HCT116 (cell line): ENCODE data around the gene CADPS. TPM values are rescaled to one million over a fixed set of nuclear protein-coding genes. Genes with fewer than 3 reads are reported as not detected.

Experiments used
- ATAC-seq: fragments of 200-7000 bp; cut with Tn5 transposase; 2 replicates; pipeline ENCODE4 v1.9.1; 2020; ENCODE audit warnings: mild to moderate bottlenecking, moderate library complexity
- BruUV-seq: library from RNA; stranded (reverse); fragments of 400-500 nt; replicated peaks from 2 replicates; lab custom pipeline; 2021; lab: Mats Ljungman, UMichigan
- CTCF ChIA-PET: fragments of 300-600 bp; sonication (Branson Sonifier 250); formaldehyde crosslinking; loops from one replicate; lab custom pipeline; 2021; ENCODE audit warnings: antibody characterized with exemption; lab: Charles Lee
- POLR2A ChIA-PET: fragments of 300-600, 350-600 bp; sonication (Branson Sonifier 250); formaldehyde crosslinking; loops from one replicate; lab custom pipeline; 2021; ENCODE audit warnings: antibody characterized with exemption; lab: Charles Lee
- RAD21 ChIA-PET, 2 experiments: fragments of 300-600 bp; sonication (Branson Sonifier 250); formaldehyde crosslinking; loops; one replicate each; lab custom pipeline; 2023; ENCODE audit warnings: low total read pairs in 2 of 2; ENCODE audit not compliant: uncharacterized antibody in 2 of 2, unreplicated experiment in 2 of 2, low non-redundant PET in 1 of 2; lab: Charles Lee
- DNase-seq: peaks from one replicate; pipeline ENCODE4 v3.0.0-alpha.2; 2010; ENCODE audit warnings: low read depth, low spot score
- H2AFZ ChIP-seq: fragments of 200-600 bp; shearing (Covaris generic), sonication (generic); 2 replicates; pipeline ENCODE4 v1.6.1; 2017; ENCODE audit warnings: low read depth, mixed run types, mixed read lengths, antibody characterized with exemption, low read length; ENCODE audit not compliant: poor library complexity, severe bottlenecking
- H3K27ac ChIP-seq: 2 replicates; pipeline ENCODE4 v1.5.1; 2012; ENCODE audit warnings: low read depth, low read length
- H3K27me3 ChIP-seq: fragments of 200-600 bp; sonication (generic); 2 replicates; pipeline ENCODE4 v1.6.1; 2016; ENCODE audit warnings: mixed run types, low read length, mixed read lengths; ENCODE audit not compliant: insufficient read depth
- H3K36me3 ChIP-seq, 2 experiments: fragments of 200-500 bp in 1 of 2; fragments of 200-600 bp in 1 of 2; sonication (Bioruptor generic) in 1 of 2; sonication (generic) in 1 of 2; 2 replicates each; pipeline versions ENCODE4 v1.5.1 to v1.6.1; 2014 to 2016; ENCODE audit warnings: low read length in 2 of 2, inconsistent platforms in 1 of 2, mixed read lengths in 1 of 2, mixed run types in 1 of 2; ENCODE audit not compliant: insufficient read depth in 2 of 2, control insufficient read depth in 1 of 2
- H3K4me1 ChIP-seq, 2 experiments: fragments of 200-600 bp in 1 of 2; sonication (generic) in 1 of 2; 2 replicates each; pipeline versions ENCODE4 v1.5.1 to v1.6.1; 2012 to 2017; ENCODE audit warnings: low read length in 2 of 2, inconsistent platforms in 1 of 2, mild to moderate bottlenecking in 1 of 2, mixed read lengths in 1 of 2, mixed run types in 1 of 2, moderate library complexity in 1 of 2; ENCODE audit not compliant: insufficient read depth in 2 of 2, control insufficient read depth in 1 of 2
- H3K4me2 ChIP-seq: fragments of 200-600 bp; sonication (generic); 2 replicates; pipeline ENCODE4 v1.6.1; 2017; ENCODE audit warnings: mixed run types, low read length, mixed read lengths
- H3K4me3 ChIP-seq, 2 experiments: fragments of 200-600 bp in 1 of 2; sonication (generic) in 1 of 2; replicated peaks in 1 of 2; 2 replicates each; pipeline ENCODE4 v1.5.1; 2011 to 2016; ENCODE audit warnings: low read length in 2 of 2, control low read depth in 1 of 2, low read depth in 1 of 2, mild to moderate bottlenecking in 1 of 2, mixed read lengths in 1 of 2, mixed run types in 1 of 2
- H3K79me2 ChIP-seq: fragments of 200-600 bp; sonication (generic); 2 replicates; pipeline ENCODE4 v1.6.1; 2017; ENCODE audit warnings: mild to moderate bottlenecking, mixed run types, low read length, moderate library complexity, mixed read lengths; ENCODE audit not compliant: insufficient read depth
- H3K9ac ChIP-seq: fragments of 200-600 bp; sonication (generic); 2 replicates; pipeline ENCODE4 v1.6.1; 2016; ENCODE audit warnings: low read length, mixed read lengths
- H3K9me2 ChIP-seq: fragments of 200-600 bp; sonication (generic), shearing (Covaris generic); 2 replicates; pipeline ENCODE4 v1.6.1; 2017; ENCODE audit warnings: mixed run types, mild to moderate bottlenecking, moderate library complexity; ENCODE audit not compliant: insufficient read depth
- H3K9me3 ChIP-seq, 2 experiments: fragments of 200-500 bp in 1 of 2; fragments of 200-600 bp in 1 of 2; sonication (Bioruptor generic) in 1 of 2; sonication (generic) in 1 of 2; 2 replicates each; pipeline ENCODE4 v1.6.1; 2014 to 2017; ENCODE audit warnings: low read length in 2 of 2, mixed read lengths in 2 of 2, inconsistent platforms in 1 of 2, low read depth in 1 of 2, mild to moderate bottlenecking in 1 of 2, mixed run types in 1 of 2, moderate library complexity in 1 of 2; ENCODE audit not compliant: control insufficient read depth in 1 of 2, insufficient read depth in 1 of 2
- H4K20me1 ChIP-seq: fragments of 200-600 bp; sonication (generic), shearing (Covaris generic); 2 replicates; pipeline ENCODE4 v1.6.1; 2017; ENCODE audit warnings: mixed run types, mild to moderate bottlenecking, moderate library complexity; ENCODE audit not compliant: insufficient read depth
- CBX3 ChIP-seq: IDR thresholded peaks from 2 replicates; pipeline ENCODE4 v1.6.1; 2012; ENCODE audit warnings: low read depth
- CEBPB ChIP-seq: IDR thresholded peaks from 2 replicates; pipeline ENCODE4 v1.6.1; 2012; ENCODE audit warnings: low read depth
- CTCF ChIP-seq, 3 experiments: fragments of 200-600 bp in 1 of 3; sonication (generic) in 1 of 3; IDR thresholded peaks in 2 of 3; conservative IDR thresholded peaks in 1 of 3; 2 replicates each; pipeline ENCODE4 v1.5.1; 2012 to 2017; ENCODE audit warnings: low read depth in 2 of 3, low read length in 2 of 3, antibody characterized with exemption in 1 of 3, borderline replicate concordance in 1 of 3, control low read depth in 1 of 3, mild to moderate bottlenecking in 1 of 3, mixed read lengths in 1 of 3, mixed run types in 1 of 3, moderate library complexity in 1 of 3; ENCODE audit not compliant: insufficient read depth in 1 of 3
- EGR1 ChIP-seq: IDR thresholded peaks from 2 replicates; pipeline ENCODE4 v1.6.1; 2012; ENCODE audit warnings: low read depth
- ELF1 ChIP-seq: IDR thresholded peaks from 2 replicates; pipeline ENCODE4 v1.6.1; 2012; ENCODE audit warnings: low read depth, borderline replicate concordance
- FOSL1 ChIP-seq: IDR thresholded peaks from 2 replicates; pipeline ENCODE4 v1.6.1; 2012; ENCODE audit warnings: low read depth
- MAX ChIP-seq: IDR thresholded peaks from 2 replicates; pipeline ENCODE4 v1.6.1; 2012
- POLR2A ChIP-seq: IDR thresholded peaks from 2 replicates; pipeline ENCODE4 v1.7.0; 2011; ENCODE audit warnings: borderline replicate concordance; ENCODE audit not compliant: insufficient read depth, insufficient read length; ENCODE audit errors: extremely low read depth
- POLR2AphosphoS5 ChIP-seq: IDR thresholded peaks from 2 replicates; pipeline ENCODE4 v1.6.1; 2011; ENCODE audit warnings: mild to moderate bottlenecking, low read depth, low read length, moderate library complexity
- RAD21 ChIP-seq: IDR thresholded peaks from 2 replicates; pipeline ENCODE4 v1.6.1; 2012; ENCODE audit warnings: low read depth, mild to moderate bottlenecking
- REST ChIP-seq: IDR thresholded peaks from 2 replicates; pipeline ENCODE4 v1.6.1; 2012; ENCODE audit warnings: low read depth
- SIN3A ChIP-seq: IDR thresholded peaks from 2 replicates; pipeline ENCODE4 v1.6.1; 2012; ENCODE audit warnings: low read depth
- SP1 ChIP-seq: IDR thresholded peaks from 2 replicates; pipeline ENCODE4 v1.6.1; 2012; ENCODE audit warnings: low read depth
- SRF ChIP-seq: IDR thresholded peaks from 2 replicates; pipeline ENCODE4 v1.6.1; 2012; ENCODE audit warnings: low read depth
- TCF7L2 ChIP-seq: IDR thresholded peaks from 2 replicates; pipeline ENCODE4 v1.7.0; 2011; ENCODE audit warnings: borderline replicate concordance, inconsistent platforms; ENCODE audit not compliant: insufficient read depth, insufficient read length; ENCODE audit errors: extremely low read depth
- YY1 ChIP-seq: IDR thresholded peaks from 2 replicates; pipeline ENCODE4 v1.6.1; 2011; ENCODE audit warnings: low read length, low read depth, moderate library complexity, mild to moderate bottlenecking; ENCODE audit not compliant: insufficient replicate concordance; ENCODE audit errors: extremely low read depth
- ZNF274 ChIP-seq: fragments of 200-500 bp; sonication (Bioruptor generic); IDR thresholded peaks from 2 replicates; pipeline ENCODE4 v1.6.1; 2014; ENCODE audit warnings: mild to moderate bottlenecking, low read depth, low read length, inconsistent platforms
- intact Hi-C: fragments of 100-400 bp; cut with micrococcal nuclease; formaldehyde crosslinking; loops from 2 replicates; pipeline ENCODE4 v1.10.0; 2022
- total RNA-seq: library from RNA; stranded (reverse); gene quantifications from one replicate; pipeline ENCODE4 v1.2.1, GENCODE V29; 2021; ENCODE audit not compliant: unreplicated experiment
- TF ChIP-seq, protein P1 (sequence below): IDR thresholded peaks from 2 replicates; pipeline ENCODE4 v1.6.1; 2012
- TF ChIP-seq, protein P2 (sequence below): IDR thresholded peaks from 2 replicates; pipeline ENCODE4 v1.6.1; 2011; ENCODE audit warnings: mild to moderate bottlenecking, low read length, moderate library complexity; ENCODE audit not compliant: insufficient replicate concordance; ENCODE audit errors: extremely low read depth

The CADPS gene
- total RNA-seq, 1 experiment from 2014 or later: not detected

DNA sequence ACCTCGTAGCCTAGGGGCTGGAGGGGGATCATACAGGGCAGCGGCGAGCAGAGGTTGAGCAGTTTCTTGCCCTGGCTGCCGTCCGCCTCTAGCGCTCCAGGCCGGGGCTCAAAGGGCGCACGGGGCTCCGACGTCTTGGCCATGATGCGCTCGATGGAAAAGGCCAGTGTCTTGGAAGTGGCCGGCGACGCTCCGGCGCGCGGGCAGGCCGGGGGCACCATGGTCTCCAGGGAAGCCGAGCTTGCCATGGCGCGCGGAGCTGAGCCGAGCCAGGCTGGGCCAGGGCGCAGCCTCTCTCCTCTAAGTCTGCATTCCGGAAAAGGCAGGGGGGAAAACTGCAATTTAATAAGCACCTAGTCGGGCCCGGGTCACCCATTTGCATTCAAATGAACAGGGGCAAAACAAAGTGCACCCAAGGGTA lies 502.6 kb downstream of the CADPS start:
- ATAC-seq (no peak), DNase-seq (no peak)
- Histone ChIP-seq H3K4me2 (no peak overlapping the region), H4K20me1 (no peaks in the 10 kb centered on the region), H3K36me3 (no peaks in the 10 kb centered on the region), H2AFZ (no peak overlapping the region), H3K9me2 (no peaks in the 10 kb centered on the region), H3K4me3 (no peak overlapping the region), H3K4me1 (no peaks in the 10 kb centered on the region), H3K9ac (no peak overlapping the region), H3K79me2 (no peaks in the 10 kb centered on the region), H3K27me3 (peaks cover 19% of the 10 kb centered on the region; the same call in 1 of the 2 replicates), H3K27ac (no peak overlapping the region), H3K9me3 (no peaks in the 10 kb centered on the region)
- no TSS peak for BruUV-seq
- ChIA-PET CTCF (no interaction called here), POLR2A (no interaction called here), RAD21 (no interaction called here)
- intact Hi-C loops: no loop called here
- TF ChIP-seq ZNF274: no peak
- no peak for TF ChIP-seq POLR2A
- no peak for TF ChIP-seq REST
- TF ChIP-seq CEBPB: no peak
- TF ChIP-seq TCF7L2: no peak
- no peak for TF ChIP-seq SIN3A
- no peak for TF ChIP-seq EGR1
- no peak for TF ChIP-seq CBX3
- no peak for TF ChIP-seq ELF1
- no peak for TF ChIP-seq MAX
- TF ChIP-seq, protein P1, sequence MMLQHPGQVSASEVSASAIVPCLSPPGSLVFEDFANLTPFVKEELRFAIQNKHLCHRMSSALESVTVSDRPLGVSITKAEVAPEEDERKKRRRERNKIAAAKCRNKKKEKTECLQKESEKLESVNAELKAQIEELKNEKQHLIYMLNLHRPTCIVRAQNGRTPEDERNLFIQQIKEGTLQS: no peak
- TF ChIP-seq SP1: no peak
- no peak for TF ChIP-seq SRF
- TF ChIP-seq CTCF (IDR thresholded peaks at IDR 0.05 in 2 of 3, conservative IDR thresholded peaks at IDR 0.05 in 1 of 3; ENCODE audit: borderline replicate concordance in 1 of 3, insufficient read depth in 1 of 3, low read depth in 2 of 3, low read length in 2 of 3): no peak
- TF ChIP-seq YY1: no peak
- no peak for TF ChIP-seq POLR2AphosphoS5
- TF ChIP-seq RAD21: no peak
- TF ChIP-seq, protein P2, sequence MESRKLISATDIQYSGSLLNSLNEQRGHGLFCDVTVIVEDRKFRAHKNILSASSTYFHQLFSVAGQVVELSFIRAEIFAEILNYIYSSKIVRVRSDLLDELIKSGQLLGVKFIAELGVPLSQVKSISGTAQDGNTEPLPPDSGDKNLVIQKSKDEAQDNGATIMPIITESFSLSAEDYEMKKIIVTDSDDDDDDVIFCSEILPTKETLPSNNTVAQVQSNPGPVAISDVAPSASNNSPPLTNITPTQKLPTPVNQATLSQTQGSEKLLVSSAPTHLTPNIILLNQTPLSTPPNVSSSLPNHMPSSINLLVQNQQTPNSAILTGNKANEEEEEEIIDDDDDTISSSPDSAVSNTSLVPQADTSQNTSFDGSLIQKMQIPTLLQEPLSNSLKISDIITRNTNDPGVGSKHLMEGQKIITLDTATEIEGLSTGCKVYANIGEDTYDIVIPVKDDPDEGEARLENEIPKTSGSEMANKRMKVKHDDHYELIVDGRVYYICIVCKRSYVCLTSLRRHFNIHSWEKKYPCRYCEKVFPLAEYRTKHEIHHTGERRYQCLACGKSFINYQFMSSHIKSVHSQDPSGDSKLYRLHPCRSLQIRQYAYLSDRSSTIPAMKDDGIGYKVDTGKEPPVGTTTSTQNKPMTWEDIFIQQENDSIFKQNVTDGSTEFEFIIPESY: no peak
- TF ChIP-seq FOSL1: no peak
